Vagina (tissue), 2 donors: ENCODE results near the gene SMARCAD1.

ENCODE experiments used
- CTCF ChIP-seq, 3 experiments: fragments of 450-650 bp in 2 of 3; fragments of 200-600 bp in 1 of 3; sonication (generic) in 1 of 3; IDR thresholded peaks; one replicate each; pipeline ENCODE4 v1.5.1; 2017 to 2019; ENCODE audit warnings: antibody characterized with exemption in 3 of 3, mild to moderate bottlenecking in 2 of 3, moderate library complexity in 2 of 3
- POLR2A ChIP-seq, 2 donors: fragments of 450-650 bp; IDR thresholded peaks; one replicate each; pipeline ENCODE4 v1.6.1; 2017; ENCODE audit warnings: antibody characterized with exemption in 2 of 2, mild to moderate bottlenecking in 2 of 2, moderate library complexity in 2 of 2
- POLR2AphosphoS5 ChIP-seq, 2 donors: sonication (generic); formaldehyde crosslinking; IDR thresholded peaks; one replicate each; pipeline ENCODE4 v1.9.0; 2017; ENCODE audit warnings: antibody characterized with exemption in 2 of 2, mild to moderate bottlenecking in 2 of 2, low read depth in 1 of 2; ENCODE audit not compliant: insufficient read depth in 1 of 2

DNA sequence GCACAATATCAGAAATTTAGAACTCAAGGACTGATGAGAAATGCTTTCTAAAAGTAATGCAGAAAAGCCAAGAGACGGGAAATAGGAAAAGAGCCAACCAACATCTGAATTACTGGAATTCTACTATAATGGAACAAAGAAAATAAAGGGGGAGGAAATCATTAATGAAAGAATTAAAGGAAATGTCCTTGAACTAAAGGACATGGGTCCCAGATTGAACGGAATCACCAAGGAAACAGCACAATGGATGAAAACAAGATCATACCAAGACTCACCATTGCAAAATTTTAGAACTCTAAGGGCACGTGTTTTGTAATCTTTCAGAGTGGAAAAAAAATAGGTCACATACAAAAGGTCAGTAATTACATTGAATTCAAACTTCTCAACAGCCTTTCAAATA is 99.0 kb downstream of the SMARCAD1 start:
- no peak for TF ChIP-seq CTCF (IDR thresholded peaks at IDR 0.05)
- no peak for TF ChIP-seq POLR2AphosphoS5 (IDR thresholded peaks at IDR 0.05; ENCODE audit: insufficient read depth in 1 of 2, low read depth in 1 of 2)
- TF ChIP-seq POLR2A (IDR thresholded peaks at IDR 0.05): no peak
